Measurements from ENCODE around the gene NOS1AP.
"Not testable (repeated sequence)": the region's sequence is repeated elsewhere in the genome, so short reads cannot be mapped to it uniquely, and the experiment has no call there.

Gene NOS1AP

DNA sequence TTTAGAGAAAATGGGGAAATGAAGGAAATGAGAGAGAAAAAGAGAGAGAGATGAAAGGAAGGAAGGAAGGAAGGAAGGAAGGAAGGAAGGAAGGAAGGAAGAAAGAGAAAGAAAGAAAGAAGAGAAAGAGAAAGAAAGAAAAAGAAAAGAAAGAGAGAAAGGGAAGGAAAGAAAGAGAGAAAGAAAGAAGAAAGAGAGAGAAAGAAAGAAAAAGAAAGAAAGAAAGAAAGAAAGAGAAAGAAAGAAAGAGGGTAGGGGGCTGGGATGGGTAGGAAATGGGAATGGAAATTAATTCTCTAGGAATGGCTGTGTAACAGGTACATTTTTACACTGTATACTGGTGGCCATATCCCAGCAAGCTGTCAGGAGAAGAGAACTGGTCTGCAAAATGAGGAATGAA, 346.7 kb downstream of the NOS1AP start:
- H3K4me3 ChIP-seq: no peak overlapping the region
- no peak for DNase-seq
- no peak for TF ChIP-seq CTCF (IDR thresholded peaks at IDR 0.05)
- intact Hi-C loops (cut with DNase I; ENCODE audit: low total_unique reads): no loop called here
- H3K27ac ChIP-seq: no peak overlapping the region
- no peaks in the 10 kb centered on the region for H3K9me3 ChIP-seq
- peaks cover 0 to 9% of the 10 kb centered on the region in 2 donors for H3K27me3 ChIP-seq
- no peaks in the 10 kb centered on the region for H3K36me3 ChIP-seq
- H3K4me1 ChIP-seq: no peaks in the 10 kb centered on the region

DNA sequence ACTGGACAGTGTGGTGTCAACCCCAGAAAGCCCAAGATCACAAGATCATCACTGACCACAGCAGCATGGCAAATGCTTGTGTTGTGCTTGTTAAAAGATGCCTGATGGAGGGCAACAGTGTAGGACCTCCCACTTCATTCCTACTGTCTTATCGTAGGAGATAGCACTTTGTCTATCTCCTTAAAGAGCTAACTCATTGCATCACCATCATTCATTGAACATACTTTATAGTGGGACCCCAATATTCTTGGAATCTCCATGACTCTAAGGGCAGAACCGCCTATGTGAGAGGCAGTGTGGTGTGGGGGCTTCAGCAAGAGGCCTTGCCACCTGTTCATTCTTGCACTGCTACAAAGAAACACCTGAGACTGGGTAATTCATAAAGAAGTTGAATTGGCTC, 347.4 kb downstream of the NOS1AP start:
- H3K4me3 ChIP-seq: no peak overlapping the region
- peaks cover 0 to 4% of the 10 kb centered on the region in 2 donors for H3K27me3 ChIP-seq
- TF ChIP-seq CTCF (IDR thresholded peaks at IDR 0.05): no peak
- intact Hi-C loops (cut with DNase I; ENCODE audit: low total_unique reads): no loop called here
- no peak overlapping the region for H3K27ac ChIP-seq
- H3K9me3 ChIP-seq: no peaks in the 10 kb centered on the region
- no peaks in the 10 kb centered on the region for H3K36me3 ChIP-seq
- H3K4me1 ChIP-seq: no peaks in the 10 kb centered on the region
- DNase-seq: no peak

DNA sequence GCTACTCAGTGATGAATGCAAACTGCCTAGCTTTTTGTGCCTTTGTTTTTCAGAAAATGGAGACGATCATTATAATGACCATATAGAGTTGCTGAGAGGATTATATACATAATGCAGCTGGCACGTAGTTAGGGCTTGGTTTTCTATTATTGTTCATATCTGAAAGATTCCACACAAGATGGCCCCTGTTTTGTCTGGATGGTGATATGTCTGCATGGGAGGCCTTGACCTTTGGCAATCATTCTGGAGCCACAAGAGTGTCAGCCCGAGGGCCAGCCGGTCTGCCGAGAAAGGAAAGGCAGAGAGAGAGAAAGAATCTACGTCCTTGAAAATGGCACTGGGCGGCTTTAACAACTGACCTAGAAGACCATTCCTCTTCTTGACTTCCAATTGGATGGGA, 348.2 kb downstream of the NOS1AP start:
- intact Hi-C loops (cut with DNase I; ENCODE audit: low total_unique reads): no loop called here
- H3K36me3 ChIP-seq: no peaks in the 10 kb centered on the region
- no peak for DNase-seq
- no peaks in the 10 kb centered on the region for H3K4me1 ChIP-seq
- no peak overlapping the region for H3K27ac ChIP-seq
- no peak overlapping the region for H3K4me3 ChIP-seq
- no peaks in the 10 kb centered on the region for H3K9me3 ChIP-seq
- TF ChIP-seq CTCF (IDR thresholded peaks at IDR 0.05): no peak
- H3K27me3 ChIP-seq: peaks cover 0 to 3% of the 10 kb centered on the region in 2 donors

- H3K36me3 ChIP-seq; H3K27me3 ChIP-seq; H3K27ac ChIP-seq; DNase-seq; H3K9me3 ChIP-seq; H3K4me3 ChIP-seq; H3K4me1 ChIP-seq; intact Hi-C loops (cut with DNase I; ENCODE audit: low total_unique reads): not testable (repeated sequence)
Observed at GRCh38 chr1:162418584-162418983, 349.1 kb downstream of the NOS1AP start.

GRCh38 chr1:162419450-162419931, 350.0 kb downstream of the NOS1AP start:
- H3K36me3 ChIP-seq; H3K4me1 ChIP-seq; H3K9me3 ChIP-seq; DNase-seq; H3K27ac ChIP-seq; H3K4me3 ChIP-seq; H3K27me3 ChIP-seq; intact Hi-C loops (cut with DNase I; ENCODE audit: low total_unique reads): not testable (repeated sequence)

All from tibial artery (tissue), 4 donors.